ENCODE measurements around the gene GPC3.
"Not testable (repeated sequence)": the region's sequence is repeated elsewhere in the genome, so short reads cannot be mapped to it uniquely, and the experiment has no call there.

The GPC3 gene

DNA sequence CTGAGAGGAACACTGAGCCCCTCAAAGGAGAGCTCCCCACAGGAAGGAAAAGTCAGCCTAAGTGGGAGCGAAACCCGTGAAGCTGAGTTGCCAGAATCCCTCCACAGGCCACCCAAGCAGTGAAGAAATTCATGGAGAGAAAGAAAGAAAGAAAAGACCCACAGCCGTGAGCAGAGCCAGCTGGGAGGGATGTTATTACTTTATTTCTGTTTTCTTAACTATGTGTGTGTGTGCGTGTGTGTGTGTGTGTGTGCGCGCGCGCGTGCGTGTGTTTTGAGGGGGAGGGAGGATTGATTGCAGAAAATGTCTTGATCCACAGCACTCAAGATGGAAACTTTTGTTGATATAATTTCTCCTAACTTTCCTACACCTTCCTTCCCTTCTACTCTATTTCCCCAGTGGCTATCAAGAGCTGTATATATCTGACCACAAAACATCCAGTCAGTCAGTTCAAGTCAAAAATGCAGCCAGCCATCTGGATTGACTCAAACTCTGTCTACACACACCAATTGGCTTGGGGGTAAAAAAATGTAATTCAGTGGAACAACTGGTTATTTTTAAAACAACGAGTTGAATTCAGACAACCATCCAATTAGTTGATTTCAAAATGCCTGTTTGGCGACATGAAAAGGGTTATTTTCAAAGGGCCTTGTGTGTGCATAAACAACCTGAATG lies 13.8 kb upstream of the GPC3 start:
- DNase-seq (ENCODE audit: low spot score) = no peak

DNA sequence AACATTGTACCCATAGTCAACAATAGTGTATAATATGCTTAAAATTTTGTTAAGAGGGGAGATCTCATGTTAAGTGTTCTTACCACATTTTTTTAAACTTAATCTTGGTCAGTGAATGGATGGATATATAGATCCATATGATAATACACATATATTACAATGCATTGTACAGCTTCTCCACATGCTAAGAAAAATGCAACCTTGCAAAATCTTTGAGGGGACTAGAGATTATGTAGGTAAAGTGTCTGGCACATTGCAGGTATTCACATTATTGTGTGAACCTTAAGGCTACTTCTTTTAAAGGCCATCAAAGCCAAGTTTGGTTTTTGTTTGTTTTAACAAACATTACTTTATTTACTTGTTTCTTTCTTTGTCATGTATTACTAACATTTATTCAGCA lies 10.4 kb upstream of the GPC3 start:
- DNase-seq (ENCODE audit: low spot score) = no peak

- no peak for DNase-seq (ENCODE audit: low spot score)
These were observed 9.2 kb upstream of the GPC3 start for GRCh38 chrX:133994576-133994975.

DNA sequence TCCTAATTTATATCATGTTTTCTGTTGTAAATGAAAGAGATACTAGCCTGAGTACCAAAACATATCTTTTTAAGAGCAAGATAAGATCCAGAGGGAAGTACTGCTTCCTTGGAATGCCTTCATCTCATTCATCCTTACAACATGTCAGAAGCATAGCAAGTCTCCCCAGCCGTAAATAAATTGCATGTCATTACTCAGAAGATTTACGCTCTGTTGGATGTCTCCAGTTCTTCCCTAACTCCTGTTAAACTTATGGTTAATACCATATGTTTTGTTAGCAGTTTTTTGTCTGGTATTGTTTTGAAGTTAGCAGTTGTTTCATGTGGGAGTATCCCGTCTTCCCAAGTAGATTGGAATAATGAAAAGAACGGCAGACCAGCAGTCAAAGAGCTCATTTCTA lies 7.5 kb upstream of the GPC3 start:
- no peak for DNase-seq (ENCODE audit: low spot score)

GRCh38 chrX:133991814-133992213 lies 6.4 kb upstream of the GPC3 start:
- no peak for DNase-seq (ENCODE audit: low spot score)

DNA sequence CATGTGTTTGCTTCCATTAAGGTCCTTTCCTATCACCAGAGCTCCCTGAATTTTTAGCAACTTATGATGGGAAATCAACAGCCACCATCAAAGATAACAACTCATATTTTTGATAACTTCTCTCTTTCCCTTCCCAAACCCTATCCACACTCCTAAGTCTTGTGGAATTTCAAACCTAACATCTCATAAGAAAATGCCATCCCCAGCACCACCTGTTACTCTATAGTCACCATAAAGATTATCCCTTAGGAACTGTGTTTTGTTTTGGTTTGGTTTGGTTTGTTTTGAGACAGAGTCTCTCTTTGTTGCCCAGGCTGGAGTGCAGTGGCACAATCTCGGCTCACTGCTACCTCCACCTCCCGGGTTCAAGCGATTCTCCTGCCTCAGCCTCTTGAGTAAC lies 5.7 kb upstream of the GPC3 start:
- DNase-seq (ENCODE audit: low spot score) = not testable (repeated sequence)

GRCh38 chrX:133989993-133990392 lies 4.6 kb upstream of the GPC3 start:
- no peak for DNase-seq (ENCODE audit: low spot score)

GRCh38 chrX:133989490-133989889 lies 4.1 kb upstream of the GPC3 start:
- no peak for DNase-seq (ENCODE audit: low spot score)

- no peak for DNase-seq (ENCODE audit: low spot score)
These were observed 2.6 kb upstream of the GPC3 start for GRCh38 chrX:133988010-133988409.

- DNase-seq (ENCODE audit: low spot score) = no peak
These were observed 1.8 kb upstream of the GPC3 start for GRCh38 chrX:133987188-133987587.

DNA sequence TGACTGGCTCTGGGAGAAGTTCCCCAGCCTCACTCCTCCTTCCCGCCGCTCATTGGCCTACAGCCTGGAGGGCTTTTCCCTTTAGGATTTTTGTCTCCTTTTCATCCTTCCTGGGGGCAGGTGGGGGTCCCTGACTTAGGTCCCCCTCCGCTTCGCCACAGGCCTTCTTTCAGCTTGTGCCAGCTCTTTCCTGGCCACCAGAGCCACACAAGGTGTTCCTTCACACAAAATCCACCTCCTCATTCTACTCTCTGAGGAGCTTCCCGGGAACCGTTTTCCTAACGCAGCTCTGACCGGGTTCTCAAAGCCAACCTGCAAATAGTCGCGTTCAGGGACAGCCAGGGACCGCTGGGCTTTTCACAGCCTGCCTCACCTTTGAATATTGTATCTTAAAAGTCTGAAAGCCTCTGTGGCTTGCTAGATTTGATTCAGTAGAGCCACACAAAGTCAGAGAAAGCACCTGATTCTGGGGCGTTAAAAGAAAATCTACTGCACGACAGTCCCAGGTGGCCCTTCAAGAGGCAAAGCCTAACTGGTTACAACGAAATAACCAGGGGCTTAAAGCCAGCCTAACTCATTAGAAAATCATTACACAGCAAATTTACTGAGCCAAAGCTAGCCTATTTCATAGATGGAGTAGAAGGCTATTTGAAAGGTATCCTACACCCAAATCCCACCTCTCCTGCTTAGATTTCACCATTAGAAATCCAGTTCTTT lies 731 bp upstream of the GPC3 start:
- DNase-seq (ENCODE audit: low spot score) = no peak

DNA sequence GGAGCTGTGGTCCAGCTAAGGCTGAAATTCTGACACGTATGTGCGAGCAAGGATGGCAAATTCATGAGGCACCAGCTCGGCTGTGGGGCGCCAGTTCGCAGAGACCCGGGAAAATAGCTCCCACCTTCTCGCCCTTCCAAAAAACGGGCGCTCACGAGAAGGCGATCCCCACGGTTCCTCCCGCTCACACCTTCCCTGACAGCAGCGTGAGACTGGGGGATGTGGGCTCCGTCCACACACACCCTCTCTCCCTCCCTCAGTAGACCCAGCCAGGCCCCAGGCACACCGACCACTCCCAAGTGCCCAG lies 584 bp downstream of the GPC3 start:
- no peak for DNase-seq (ENCODE audit: low spot score)

- no peak for DNase-seq (ENCODE audit: low spot score)
These were observed 1.2 kb downstream of the GPC3 start for GRCh38 chrX:133983974-133984845.

- DNase-seq (ENCODE audit: low spot score) = no peak
These were observed 2.0 kb downstream of the GPC3 start for GRCh38 chrX:133983256-133983973.

DNA sequence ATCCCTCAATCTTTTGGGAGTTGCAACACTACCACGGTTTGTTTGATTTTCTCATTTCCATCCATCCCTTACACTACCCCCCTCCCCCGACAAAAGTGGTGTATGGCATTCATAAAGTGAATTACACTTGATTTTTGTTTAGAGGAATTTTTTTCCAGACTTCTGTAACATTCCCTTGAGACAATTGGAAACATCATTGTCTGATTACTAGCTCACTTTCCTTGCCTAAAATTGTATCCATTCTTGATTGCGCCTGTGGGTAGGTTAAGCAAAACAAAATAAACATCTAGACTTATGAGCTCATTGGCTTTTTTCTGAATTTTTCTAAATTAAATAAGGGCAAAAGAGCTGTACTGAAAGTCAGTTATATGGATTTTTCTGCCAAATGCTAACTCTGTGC lies 3.5 kb downstream of the GPC3 start:
- no peak for DNase-seq (ENCODE audit: low spot score)

DNA sequence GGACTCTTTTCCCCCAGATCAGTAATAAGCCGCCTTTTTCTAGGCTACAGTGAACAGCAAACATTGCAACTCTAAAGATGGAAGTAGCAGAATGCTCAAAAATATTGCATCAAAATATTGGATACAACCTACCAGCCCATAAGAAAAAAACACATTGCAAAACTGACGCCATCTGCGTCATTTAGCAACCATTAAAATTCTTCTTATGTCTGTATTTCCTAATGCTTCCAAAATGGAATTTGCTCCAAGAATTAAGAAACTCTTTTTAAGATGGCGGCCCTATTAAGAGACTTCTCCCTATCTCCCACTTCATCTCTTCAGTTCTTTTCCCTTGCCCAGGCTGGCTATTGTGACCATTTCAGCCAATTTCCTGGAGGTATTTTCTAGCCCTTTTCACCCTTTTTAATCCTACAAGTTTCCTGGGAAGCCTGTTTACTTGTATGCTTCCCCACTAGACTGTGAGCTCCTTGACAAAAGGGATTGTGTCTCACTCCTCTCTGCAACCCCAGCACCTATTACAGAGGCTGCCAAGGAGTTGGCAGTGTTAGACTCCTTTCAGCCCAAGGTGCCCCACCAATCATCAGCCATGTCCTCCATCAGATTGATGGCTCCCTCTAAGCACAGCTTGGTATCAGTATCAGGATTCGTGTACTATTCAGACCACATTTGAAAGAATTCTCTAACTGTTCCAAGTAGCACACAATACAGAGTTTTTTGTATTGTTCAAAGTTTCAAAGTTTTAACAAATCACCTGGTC lies 4.4 kb downstream of the GPC3 start:
- DNase-seq (ENCODE audit: low spot score) = no peak

DNA sequence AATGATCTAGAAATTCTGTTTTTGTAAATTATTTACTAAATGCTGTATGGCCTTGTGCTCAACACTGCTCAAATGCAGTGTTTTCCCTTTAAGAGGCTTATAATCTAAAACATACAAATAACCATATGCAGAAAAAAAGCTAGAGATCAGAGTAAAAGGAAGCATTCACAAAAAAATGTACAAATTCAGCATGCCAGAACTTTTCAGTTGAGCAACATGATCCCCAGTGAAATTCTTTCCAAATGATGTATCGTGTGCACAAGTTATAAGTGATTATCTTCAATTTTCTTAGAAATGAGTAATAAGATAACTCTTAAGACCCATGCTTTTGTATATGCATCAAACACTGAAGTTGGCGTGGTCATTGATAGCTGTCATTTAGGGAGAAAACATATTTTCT lies 5.0 kb downstream of the GPC3 start:
- no peak for DNase-seq (ENCODE audit: low spot score)

DNA sequence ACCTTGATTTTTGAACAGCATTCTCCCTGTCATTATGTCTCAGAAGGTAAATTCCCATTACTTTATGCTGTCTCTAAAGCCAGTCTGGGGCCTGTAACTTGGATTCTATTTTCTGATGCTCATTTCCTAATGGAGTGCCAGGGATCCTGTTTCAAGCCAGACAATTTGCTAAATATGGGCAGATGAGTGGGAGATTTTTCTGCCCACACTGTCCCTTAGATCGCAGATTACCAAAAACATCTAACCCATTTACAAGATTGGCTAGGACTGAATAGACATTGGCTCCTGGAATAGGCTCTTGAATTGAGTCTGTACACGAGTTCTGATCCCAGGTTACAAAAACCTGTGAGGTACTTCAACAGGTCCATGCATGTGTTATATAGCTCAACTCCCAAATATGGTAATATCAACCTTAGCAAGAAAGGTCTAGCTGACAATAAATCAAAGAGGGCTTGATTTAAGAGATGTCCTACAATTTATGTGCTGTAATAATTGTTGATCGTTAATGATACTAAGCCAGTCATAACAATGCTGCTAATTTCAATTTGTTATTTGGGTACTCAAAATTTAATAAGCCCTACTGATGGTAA lies 5.7 kb downstream of the GPC3 start:
- DNase-seq (ENCODE audit: low spot score) = no peak

- no peak for DNase-seq (ENCODE audit: low spot score)
These were observed 11.7 kb downstream of the GPC3 start for GRCh38 chrX:133973704-133974103.

DNA sequence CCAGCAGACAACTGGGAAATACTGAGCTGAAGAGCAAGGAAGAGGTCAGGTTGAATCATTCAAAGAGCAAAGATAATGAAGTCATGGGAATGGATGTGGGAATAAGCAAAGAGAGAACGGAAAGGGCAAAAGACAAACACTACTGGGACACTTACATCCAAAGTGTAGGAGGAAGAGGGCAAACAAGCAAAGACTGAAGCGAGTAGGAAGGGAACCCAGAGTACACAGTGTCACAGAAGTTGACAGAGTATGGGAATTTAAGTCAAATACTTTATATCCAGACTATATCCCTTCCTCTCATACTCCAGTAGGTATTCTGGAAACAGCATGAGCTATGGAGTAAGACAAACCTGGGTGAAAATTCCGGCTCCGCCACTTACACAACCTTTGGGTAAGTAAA lies 12.5 kb downstream of the GPC3 start:
- no peak for DNase-seq (ENCODE audit: low spot score)

DNA sequence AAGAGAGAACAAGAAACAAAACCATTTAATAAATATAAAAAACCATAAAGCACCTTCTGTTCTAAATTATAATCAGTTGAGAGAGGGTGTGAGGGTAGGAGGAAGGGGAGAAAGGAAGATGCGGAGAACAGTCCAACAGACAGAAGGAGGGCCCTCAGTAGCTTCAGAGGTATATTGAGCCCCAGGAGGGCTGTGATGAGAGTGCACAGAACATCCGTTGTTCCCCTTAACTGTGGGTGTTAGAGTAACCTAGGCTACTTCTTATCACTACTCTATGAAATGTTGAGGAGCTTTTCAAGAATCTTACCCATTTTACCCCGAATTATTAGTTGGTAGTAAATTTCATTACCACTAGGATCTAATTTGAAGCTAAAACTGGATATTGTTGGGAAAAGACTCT lies 13.8 kb downstream of the GPC3 start:
- no peak for DNase-seq (ENCODE audit: low spot score)

All from SK-N-DZ (cell line).